GM21381 (cell line): Measurements from ENCODE around the gene SNRNP40.

ENCODE experiments used
- ATAC-seq: cut with Tn5 transposase; IDR thresholded peaks from one replicate; pipeline ENCODE4 v1.9.1; 2021; ENCODE audit warnings: mild to moderate bottlenecking, moderate library complexity; ENCODE audit not compliant: unreplicated experiment

The SNRNP40 gene

GRCh38 chr1:31234123-31234708 lies 62.4 kb downstream of the SNRNP40 start:
- ATAC-seq = no peak

DNA sequence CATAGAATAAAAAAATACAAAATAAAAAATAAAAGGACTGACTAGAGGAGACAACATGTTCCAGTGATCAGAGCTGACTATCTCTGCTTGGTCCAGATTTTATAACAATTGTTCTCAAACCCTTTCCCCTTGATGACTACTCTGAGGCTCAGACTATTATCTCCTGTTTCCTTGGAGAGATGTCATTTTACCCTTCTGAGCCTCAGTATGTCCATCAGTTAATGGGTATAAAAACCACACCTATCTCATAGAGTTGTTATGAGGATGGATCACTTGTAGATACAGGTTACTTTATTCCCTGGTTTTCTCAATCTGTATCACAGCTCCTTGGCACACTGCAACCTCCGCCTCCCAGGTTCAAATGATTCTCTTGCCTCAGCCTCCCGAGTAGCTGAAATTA lies 63.9 kb downstream of the SNRNP40 start:
- no peak for ATAC-seq

- no peak for ATAC-seq
These were observed 64.8 kb downstream of the SNRNP40 start for GRCh38 chr1:31231802-31232201.

- no peak for ATAC-seq
These were observed 66.2 kb downstream of the SNRNP40 start for GRCh38 chr1:31230378-31230777.

- no peak for ATAC-seq
These were observed 67.6 kb downstream of the SNRNP40 start for GRCh38 chr1:31228986-31229385.

GRCh38 chr1:31227891-31228568 lies 68.6 kb downstream of the SNRNP40 start:
- no peak for ATAC-seq

GRCh38 chr1:31224068-31224467 lies 72.5 kb downstream of the SNRNP40 start:
- no peak for ATAC-seq

- ATAC-seq = no peak
These were observed 74.4 kb downstream of the SNRNP40 start for GRCh38 chr1:31222176-31222575.

DNA sequence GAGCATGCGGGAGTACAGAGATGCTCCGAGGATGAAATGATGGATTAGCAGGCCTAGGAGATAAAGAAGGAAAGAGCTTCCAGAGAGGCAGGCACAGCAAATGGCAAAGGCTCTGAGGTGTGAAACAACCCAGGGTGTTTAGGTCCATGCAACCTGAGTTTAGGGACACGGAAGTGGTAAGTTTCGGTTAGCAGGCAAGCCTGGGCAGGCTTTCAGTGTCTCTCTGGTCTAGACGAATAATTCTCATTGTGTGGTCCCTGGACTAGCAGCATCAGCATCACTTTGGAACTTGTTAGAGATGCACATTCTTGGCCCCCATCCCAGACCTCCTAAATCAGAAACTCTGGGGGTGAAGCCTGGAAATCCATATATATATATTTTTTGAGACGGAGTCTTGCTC lies 75.5 kb downstream of the SNRNP40 start:
- no peak for ATAC-seq

- ATAC-seq = no peak
These were observed 77.1 kb downstream of the SNRNP40 start for GRCh38 chr1:31219489-31219888.

DNA sequence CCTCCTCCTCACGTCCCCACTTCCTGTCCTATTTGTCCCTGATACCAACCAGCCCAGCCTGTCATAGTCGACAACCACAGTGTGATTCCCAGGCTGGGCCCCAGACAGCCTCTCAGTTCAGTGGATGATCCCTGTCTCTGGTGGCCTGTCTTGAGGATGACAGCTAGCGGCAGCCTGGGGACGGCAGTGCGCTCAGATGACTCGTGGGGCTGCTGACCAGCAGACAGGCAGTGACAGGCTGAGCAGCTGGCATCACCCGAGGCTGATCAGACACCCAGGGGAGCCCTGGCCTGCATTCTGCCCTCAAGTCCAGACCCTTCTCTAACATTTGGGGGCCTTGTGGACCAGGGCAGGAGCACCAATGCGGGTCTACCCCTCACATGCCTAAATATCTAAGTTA lies 77.9 kb downstream of the SNRNP40 start:
- ATAC-seq = no peak

- no peak for ATAC-seq
These were observed 80.6 kb downstream of the SNRNP40 start for GRCh38 chr1:31216016-31216415.

DNA sequence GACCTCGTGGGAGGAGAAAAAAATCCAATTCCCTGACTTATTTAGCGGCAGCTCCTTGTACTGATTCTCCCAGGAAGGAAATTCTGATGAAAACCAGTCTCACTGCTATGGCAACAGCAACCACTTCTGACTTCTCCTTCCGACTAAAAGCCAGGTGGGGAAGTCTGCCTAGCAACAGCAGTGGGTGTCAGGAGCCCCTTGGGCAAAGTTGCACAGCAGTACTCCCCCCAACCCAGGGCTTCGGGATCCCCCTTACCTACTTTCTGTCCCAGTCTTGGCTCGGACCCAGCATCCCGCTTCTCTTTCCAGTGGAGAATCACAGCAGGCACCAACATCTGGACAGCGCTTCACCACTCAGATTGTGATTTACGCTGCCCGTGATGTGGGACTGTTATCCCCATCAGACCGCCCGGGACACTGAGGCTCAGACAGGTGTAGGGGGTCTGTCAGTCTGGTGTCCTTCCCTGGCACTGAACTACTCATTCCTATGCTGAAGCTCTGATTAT lies 81.5 kb downstream of the SNRNP40 start:
- ATAC-seq = no peak

DNA sequence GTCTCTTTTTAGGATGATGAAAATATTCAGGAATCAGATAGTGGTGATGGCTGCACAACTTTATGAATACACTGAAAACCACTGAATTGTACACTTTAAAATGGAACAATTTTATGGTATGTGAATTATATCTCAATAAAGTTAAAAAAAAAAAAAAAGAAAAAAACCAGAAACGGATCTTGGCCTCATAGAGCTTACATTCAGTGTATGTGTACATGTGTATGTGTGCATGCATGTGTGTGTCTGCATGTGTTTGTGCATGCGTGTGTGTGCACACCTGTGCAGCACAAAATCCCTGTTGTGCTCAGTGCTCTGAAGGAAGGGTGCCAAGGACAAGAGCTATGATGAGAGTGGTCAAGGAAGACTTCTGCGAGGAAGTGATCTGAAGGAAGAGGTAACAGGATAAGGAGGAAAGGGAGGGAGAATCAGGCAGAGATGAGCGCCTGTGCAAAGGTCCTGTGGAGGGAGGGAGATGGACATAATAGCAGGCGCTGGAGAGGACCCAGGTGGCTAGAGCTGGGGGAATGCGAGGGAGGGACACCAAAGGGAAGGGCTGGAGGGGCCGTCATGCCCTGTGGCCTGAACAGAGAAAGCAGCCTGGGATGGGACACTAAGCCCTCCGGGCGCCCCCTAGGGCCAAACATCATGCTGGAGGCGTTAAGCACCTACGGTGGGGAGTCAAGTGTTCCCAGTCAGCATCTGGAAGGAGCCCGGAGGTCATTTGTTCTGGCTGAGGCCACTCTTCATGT lies 82.1 kb downstream of the SNRNP40 start:
- no peak for ATAC-seq
